Urinary bladder (tissue), 4 donors: ENCODE measurements around the gene GP1BA. TPM values are rescaled to one million over a fixed set of nuclear protein-coding genes. Genes with fewer than 3 reads are reported as not detected.

Source experiments
- DNase-seq: peaks from one replicate; pipeline ENCODE4 v3.0.0-alpha.2; 2015; ENCODE audit errors: extremely low spot score
- H3K27ac ChIP-seq: one replicate; pipeline ENCODE4 v1.5.1; 2013; ENCODE audit warnings: low read depth, mild to moderate bottlenecking, moderate library complexity
- H3K36me3 ChIP-seq: one replicate; pipeline ENCODE4 v1.6.1; 2013; ENCODE audit warnings: mild to moderate bottlenecking, moderate library complexity; ENCODE audit not compliant: insufficient read depth
- H3K4me1 ChIP-seq: one replicate; pipeline ENCODE4 v1.6.1; 2013; ENCODE audit warnings: mild to moderate bottlenecking, moderate library complexity; ENCODE audit not compliant: insufficient read depth
- H3K4me3 ChIP-seq: one replicate; pipeline ENCODE4 v1.5.1; 2013; ENCODE audit warnings: low read depth, low read length
- WGBS: extraction: QIAGEN DNeasy Blood & Tissue Kit; methylation state at CpG from one replicate; pipeline ENCODE4 v1.1.7; 2013; 5-methylcytosine and 5-hydroxymethylcytosine counted together
- polyA plus RNA-seq: library from polyadenylated mRNA; stranded (reverse); fragments of 200-250 nt; gene quantifications from one replicate; pipeline ENCODE4 v1.2.3, GENCODE V29; 2013
- total RNA-seq: library from RNA; depleted of rRNA; stranded (reverse); fragments of >200 nt; gene quantifications from one replicate; pipeline ENCODE4 v1.2.3, GENCODE V29; 2014
- donor health status: healthy with polysubstance abuse.
- donor health status: healthy.

Gene GP1BA
- total and polyA plus RNA-seq, 2 donors: 0.04 TPM; not detected in 1

DNA sequence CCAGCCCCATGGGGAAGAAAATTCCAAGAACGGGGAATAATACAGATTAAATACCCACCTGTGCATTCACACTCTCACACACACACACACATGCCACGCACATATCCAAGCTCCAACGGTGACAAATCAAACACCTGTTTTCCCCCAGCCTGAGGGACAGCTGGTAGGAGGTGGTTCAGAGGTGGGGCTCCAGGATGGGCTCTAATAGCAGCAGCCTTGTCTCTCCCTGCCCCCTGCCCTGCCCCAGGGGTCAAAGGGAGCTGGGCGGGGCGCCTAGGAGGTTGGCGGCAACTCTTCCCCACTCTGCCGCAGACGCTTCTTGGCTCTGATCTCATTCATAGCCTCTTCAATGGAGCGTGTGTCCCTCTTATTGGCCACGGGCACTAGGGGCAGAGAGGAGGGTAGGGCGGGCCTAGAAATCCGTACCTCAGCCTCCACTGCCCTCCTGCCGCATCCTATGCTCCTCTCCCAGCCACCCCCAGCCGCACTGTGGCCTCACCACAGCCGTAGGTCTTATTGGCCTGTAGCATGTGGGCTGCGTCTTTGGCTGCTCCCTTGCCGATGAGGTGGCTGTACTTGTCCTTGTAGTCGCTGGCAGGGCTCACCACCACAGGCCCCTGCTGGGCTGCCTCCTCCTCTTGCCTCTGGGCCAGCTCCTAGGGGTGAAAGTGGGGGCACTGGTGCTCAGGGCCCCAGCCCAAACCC lies 27.3 kb downstream of the GP1BA start:
- H3K4me3 ChIP-seq: no peak overlapping the region
- no peaks in the 10 kb centered on the region for H3K36me3 ChIP-seq
- no peak overlapping the region for H3K27ac ChIP-seq
- no peaks in the 10 kb centered on the region for H3K4me1 ChIP-seq
- DNase-seq: no peak
- 85% methylated on average over 18 of the region's 18 CpGs for WGBS

DNA sequence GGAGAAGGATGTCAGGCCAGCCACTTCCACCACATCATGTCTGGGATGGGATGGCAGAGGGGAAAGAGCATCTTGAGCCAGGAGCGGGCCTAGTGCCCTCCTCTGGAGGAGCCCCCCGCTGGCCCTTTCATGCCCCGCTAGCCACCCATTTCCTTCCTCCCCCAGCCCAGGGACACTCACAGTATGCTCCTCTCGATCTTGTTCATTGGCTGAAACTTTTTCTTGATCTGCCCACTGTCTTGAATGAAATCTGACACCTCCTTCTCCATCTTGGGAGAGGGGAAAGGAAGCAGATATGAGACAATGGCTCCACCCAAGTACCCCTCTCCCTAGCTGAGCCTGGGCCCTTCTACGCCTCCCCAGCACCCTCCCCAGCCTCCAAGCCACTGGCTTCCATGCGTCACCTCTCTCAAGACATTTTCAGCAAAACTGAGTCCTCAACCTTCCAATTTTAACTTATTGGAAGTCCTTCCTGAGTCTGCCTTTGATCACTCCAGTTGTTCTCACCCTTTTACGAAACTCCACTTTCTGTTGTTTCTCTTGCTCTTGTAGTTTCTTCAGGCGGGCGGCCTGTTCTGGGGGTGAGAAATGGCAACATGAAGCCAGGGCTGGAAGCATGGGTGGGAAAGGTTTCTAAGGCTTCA lies 28.3 kb downstream of the GP1BA start:
- no peak overlapping the region for H3K4me3 ChIP-seq
- DNase-seq: no peak
- 85% methylated on average over 9 of the region's 9 CpGs for WGBS
- no peaks in the 10 kb centered on the region for H3K36me3 ChIP-seq
- H3K4me1 ChIP-seq: no peaks in the 10 kb centered on the region
- H3K27ac ChIP-seq: no peak overlapping the region

DNA sequence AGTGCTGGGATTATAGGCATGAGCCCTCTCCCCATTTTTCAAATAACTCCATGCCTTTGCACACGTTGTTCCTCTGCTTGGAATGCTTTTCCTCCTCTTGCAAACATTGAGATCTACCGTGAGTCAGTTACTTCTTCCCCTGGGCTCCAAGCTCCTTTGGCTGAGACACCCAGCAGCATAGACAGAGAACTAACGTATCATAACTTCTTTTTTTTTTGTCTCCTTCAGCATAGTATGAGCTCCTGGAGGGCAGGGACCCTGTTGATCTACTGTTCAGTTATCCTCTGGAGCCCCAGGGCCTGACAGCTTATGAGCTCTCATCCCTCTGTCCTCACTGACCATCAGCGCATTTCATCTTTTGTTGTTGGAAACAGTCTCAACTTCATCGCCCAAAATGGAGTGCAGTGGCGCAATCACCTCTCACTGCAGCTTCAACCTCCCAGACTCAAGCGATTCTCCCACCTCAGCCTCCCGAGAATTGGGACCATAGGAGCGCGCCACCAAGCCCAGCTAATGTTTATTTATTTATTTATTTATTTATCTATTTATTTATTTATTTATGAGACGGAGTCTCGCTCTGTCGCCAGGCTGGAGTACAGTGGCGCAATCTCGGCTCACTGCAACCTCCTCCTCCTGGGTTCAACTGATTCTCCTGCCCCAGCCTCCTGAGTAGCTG lies 33.4 kb downstream of the GP1BA start:
- Histone ChIP-seq H3K4me1 (no peaks in the 10 kb centered on the region), H3K27ac (no peak overlapping the region), H3K36me3 (no peaks in the 10 kb centered on the region), H3K4me3 (no peak overlapping the region)
- WGBS: 96% methylated on average over 15 of the region's 15 CpGs
- DNase-seq: no peak

DNA sequence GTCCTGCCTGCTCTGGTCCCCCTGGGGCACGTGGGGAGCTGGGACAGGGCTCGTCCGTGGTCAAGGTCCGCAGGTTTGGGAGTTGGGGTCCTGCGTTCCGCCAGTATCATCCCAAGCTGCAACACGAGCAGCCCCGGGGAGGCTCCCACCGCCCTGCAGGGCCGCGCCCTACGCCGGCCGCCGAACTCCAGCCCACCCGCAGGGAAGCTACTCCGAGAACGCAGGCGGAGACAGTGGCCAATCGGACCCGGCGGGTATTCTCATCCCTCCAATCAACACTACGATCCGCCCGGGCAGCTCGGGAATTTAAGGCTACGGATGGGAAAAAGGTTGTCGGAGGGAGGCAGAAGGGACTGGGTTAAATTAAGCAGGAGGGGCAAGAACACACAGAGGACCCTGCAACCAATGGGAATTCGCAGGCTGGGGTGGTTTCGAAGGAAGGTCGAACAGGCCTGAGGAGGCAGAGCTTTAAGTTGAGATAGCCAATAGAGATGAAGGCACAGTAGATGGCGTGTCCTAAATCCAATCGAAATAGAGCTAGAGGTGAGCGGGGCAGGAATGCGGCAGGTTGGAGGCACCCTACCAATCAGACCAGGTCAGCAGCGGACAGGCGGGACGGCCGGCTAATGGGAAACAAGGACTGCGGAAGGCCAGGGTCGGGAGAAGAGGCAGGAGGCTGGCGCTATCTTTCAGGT lies 34.9 kb downstream of the GP1BA start:
- H3K36me3 ChIP-seq: no peaks in the 10 kb centered on the region
- WGBS: under 1% methylated on average over 42 of the region's 42 CpGs
- peak; percentile 99 for DNase-seq

DNA sequence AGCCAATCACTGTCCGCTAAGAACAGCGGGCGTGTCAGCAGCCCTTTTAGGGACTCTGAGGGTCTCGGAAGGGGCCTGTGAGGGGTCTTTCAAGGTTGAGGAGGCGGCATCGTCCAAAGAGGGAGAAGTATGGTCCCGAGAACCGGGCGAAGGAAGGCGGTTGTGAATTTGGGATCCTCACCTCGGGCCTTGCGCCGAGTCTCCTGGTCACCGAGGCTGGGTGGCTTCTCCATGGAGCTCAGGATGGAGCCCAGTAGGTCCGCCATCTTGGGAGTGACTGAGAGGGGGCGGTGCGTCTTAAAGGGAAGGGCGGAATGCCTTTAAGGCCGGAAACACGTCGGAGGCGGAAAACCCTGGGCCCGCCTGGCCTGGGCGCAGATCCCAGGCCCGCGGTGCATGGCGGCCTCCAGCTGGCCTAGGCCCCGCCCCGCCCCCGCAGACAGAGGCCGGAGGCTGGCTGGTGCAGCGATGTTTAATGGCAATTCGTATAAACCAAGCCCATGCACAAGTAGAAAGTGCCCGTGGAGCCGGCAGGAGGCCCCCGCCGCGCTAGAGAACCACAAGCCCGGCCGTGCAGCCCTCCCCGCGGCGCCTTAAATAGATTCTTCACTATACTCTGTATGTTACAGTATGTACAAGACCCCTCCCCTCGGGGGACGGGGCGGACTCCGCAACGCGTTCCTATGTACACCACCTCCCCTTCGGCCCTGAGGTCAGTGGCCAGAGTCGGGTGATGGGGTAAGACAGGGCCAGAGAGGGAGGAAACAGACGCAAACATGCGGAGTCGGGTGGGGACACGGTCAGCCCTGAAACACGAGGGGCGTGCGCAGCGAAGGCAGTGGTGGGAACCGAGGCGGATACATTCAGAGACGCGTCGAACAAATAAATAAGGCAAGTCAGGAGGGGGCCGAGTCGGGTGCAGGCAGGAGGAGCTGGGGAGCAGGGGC lies 35.7 kb downstream of the GP1BA start, which contains the start of gene SPAG7:
Gene SPAG7, minus strand, starts transcription at position 279 of the 947 bp plus-strand sequence. Its CDS starts 13 bp downstream, at position 266.
- peak; percentile 93 for DNase-seq
- H3K27ac ChIP-seq: peak within 1 kb of the TSS; percentile 88
- no peaks in the 10 kb centered on the region for H3K4me1 ChIP-seq
- under 1% methylated on average over 66 of the region's 66 CpGs for WGBS
- H3K4me3 ChIP-seq: peak within 1 kb of the TSS; percentile 50
- no peaks in the 10 kb centered on the region for H3K36me3 ChIP-seq

More for the DNA sequence above, 34.9 kb downstream of the GP1BA start:
- peak overlapping the region; percentile 68 for H3K27ac ChIP-seq
- peak overlapping the region; percentile 50 for H3K4me3 ChIP-seq
- H3K4me1 ChIP-seq: no peaks in the 10 kb centered on the region

DNA sequence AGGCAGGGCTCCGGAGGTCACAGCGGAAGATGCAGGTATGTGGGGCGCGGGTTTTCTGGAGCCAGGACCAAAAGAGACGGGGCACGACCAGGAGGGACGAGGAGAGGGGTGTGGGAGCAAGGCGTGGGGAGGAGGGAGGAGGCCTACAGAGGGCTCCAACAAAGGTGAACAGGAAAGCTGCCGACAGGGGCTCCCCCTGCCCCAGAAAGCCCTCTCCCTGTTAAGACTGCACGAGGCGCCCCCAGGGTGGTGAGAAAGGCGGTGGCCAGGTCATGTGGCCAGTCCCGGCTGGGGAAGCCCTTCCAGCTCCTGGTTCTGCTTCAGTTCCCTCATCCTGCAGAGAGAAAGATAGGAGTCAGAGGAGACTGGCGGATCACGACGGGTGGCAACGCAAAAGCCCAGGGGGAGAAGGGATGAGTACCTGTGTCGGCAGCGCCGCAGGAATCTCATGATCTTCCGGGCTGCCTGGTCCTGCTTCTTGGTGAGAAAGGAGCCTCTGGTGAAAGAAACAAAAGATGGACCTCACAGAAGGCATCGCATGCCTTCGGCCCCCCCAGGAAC lies 36.5 kb downstream of the GP1BA start:
- Histone ChIP-seq H3K4me1 (no peaks in the 10 kb centered on the region), H3K4me3 (peak overlapping the region; percentile 43), H3K36me3 (no peaks in the 10 kb centered on the region), H3K27ac (peak overlapping the region; percentile 64)
- WGBS: 24% methylated on average over 23 of the region's 23 CpGs
- no peak for DNase-seq

DNA sequence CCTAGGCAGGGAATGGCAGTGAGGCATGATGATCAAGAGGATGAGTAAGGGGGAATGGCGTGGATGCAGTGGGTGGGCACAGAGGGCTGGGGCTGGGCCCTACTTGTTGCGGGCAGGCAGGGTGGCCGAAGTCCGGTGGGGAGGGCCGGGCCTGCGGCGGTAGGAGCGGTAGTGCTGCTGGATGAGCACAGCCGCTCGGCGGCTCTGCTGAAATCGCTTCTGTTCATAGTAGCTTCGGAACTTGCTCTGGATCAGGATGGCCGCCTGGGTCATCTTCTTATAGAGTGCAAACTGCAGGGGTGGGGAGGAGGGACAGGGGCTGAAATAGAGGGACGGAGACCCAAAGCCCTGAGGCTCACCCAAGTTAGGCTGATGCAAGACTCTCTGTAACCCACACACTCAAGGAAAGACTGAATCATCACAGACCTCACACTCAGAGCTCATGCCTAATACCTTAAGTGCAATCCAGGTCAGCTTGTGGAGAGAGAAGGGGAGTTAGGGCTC lies 37.0 kb downstream of the GP1BA start:
- H3K4me3 ChIP-seq: no peak overlapping the region
- H3K36me3 ChIP-seq: no peaks in the 10 kb centered on the region
- WGBS: 51% methylated on average over 15 of the region's 15 CpGs
- no peaks in the 10 kb centered on the region for H3K4me1 ChIP-seq
- no peak for DNase-seq
- H3K27ac ChIP-seq: peak overlapping the region; percentile 64

DNA sequence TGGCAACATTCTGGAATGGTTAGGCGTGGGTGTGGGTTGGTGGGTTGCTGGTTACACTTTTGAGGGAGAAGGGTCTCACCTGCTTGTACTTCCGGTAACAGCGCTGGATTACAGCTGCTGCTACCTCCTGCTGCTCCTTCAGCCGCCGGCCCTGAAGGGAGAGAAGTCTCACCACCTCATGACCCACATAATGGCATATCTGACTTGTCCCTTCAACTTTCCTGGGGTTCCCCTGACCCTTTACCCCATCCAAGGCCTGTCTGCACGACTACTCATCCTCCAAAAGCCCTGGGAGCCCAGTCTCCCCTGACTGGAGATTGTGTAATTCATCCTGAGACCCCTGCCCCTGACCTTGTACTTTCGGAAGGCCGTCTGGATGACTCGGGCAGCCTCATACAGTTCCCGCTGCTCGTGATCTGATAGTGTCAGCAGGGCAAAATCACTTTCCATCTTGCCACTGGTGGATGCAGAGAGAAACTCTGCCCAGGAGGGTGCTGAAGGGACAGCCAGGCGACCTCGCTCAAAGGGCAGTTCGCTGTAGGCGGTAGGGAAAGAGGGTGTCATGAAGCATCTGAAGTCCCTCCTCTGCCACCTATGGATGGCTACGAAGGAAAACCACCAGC lies 37.6 kb downstream of the GP1BA start:
- no peak overlapping the region for H3K27ac ChIP-seq
- no peak for DNase-seq
- 80% methylated on average over 16 of the region's 16 CpGs for WGBS
- H3K4me1 ChIP-seq: no peaks in the 10 kb centered on the region
- H3K36me3 ChIP-seq: no peaks in the 10 kb centered on the region
- H3K4me3 ChIP-seq: no peak overlapping the region

DNA sequence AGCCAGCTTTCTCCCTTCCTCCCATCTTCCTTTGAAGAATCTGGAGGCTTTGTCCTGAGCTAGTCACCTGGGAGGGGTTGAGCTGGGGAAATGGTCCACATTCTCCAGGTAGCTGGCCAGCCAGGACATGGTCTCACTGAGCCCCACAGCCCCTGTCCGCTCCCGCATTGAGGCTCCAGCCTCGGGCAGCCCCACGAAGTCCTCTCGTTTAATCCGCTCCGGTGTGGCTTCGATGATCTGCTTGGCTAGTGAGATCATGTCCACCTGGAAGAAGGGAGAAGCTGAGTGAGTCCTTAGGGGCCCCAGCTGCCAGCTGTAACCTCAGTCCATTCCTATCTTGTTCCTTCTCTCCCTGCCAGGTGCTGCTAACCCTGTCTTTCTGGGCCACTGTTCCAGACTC lies 38.2 kb downstream of the GP1BA start:
- Histone ChIP-seq H3K4me1 (no peaks in the 10 kb centered on the region), H3K4me3 (no peak overlapping the region), H3K36me3 (no peaks in the 10 kb centered on the region), H3K27ac (no peak overlapping the region)
- 88% methylated on average over 8 of the region's 8 CpGs for WGBS
- no peak for DNase-seq

DNA sequence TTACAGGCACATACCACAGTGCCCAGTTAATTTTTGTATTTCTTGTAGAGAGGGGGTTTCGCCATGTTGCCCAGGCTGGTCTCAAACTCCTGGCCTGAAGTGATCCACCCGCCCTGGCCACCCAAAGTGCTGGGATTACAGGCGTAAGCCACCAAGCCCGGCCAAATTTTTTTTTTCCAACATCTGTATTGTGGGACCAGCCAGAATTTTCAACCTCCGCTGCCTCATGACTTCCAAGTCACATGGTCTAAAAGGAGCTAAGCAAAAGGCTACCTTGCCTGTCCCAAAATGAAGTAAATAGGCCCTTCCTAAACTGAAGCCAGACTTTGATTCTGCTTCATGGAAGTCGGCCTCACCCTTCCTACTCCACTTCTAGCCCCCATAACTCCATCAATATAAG lies 39.7 kb downstream of the GP1BA start:
- H3K27ac ChIP-seq: no peak overlapping the region
- no peaks in the 10 kb centered on the region for H3K36me3 ChIP-seq
- 75% methylated on average over 6 of the region's 6 CpGs for WGBS
- no peak for DNase-seq
- H3K4me1 ChIP-seq: no peaks in the 10 kb centered on the region
- H3K4me3 ChIP-seq: no peak overlapping the region

DNA sequence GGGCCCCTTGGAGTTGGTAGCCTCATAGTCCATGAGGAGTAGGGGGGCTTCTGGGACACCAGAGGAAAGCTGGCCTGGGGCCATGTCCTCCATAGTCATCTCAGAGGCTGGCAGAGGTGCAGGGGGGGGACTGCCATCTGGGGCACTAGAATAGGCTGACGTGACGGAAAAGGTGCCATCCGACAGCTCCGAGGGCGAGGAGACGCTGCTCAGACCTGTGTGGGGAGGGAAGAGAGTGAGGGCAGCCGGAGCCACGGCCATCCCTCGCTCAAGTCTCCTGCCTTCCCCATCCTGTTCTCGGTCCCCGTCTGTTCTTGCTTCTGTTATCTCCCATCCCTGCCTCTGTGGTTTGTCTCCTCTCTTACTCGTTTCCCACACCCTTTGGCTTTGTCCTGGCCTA lies 40.2 kb downstream of the GP1BA start:
- WGBS: 89% methylated on average over 12 of the region's 12 CpGs
- H3K27ac ChIP-seq: no peak overlapping the region
- H3K4me3 ChIP-seq: no peak overlapping the region
- H3K4me1 ChIP-seq: no peaks in the 10 kb centered on the region
- no peaks in the 10 kb centered on the region for H3K36me3 ChIP-seq
- DNase-seq: no peak

DNA sequence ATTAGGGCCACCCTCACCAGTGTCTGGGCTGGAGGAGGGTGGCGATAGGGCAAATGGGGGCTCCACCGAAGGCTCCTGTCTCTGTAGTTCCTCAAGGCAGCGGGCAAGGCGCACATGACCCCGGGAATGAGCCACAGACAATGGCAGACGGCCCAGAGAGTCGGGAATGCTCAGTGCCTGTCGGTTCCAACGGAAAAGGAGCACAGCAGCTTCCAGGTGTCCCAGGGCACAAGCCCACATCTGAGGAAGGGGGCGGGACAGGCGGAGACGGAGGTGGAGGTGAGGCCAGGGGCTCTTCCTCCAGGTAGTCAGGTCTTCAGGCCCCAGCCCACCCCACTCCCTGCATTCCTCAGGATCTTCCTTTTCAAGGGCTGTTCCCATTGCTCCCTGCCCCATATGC lies 40.7 kb downstream of the GP1BA start:
- Histone ChIP-seq H3K36me3 (no peaks in the 10 kb centered on the region), H3K4me3 (no peak overlapping the region), H3K4me1 (no peaks in the 10 kb centered on the region), H3K27ac (no peak overlapping the region)
- no peak for DNase-seq
- 80% methylated on average over 12 of the region's 12 CpGs for WGBS
